ENCODE results near the gene SHISA5. TPM values are rescaled to one million over a fixed set of nuclear protein-coding genes. Genes with fewer than 3 reads are reported as not detected.
"Not testable (repeated sequence)": the region's sequence is repeated elsewhere in the genome, so short reads cannot be mapped to it uniquely, and the experiment has no call there.

SHISA5 gene, protein sequence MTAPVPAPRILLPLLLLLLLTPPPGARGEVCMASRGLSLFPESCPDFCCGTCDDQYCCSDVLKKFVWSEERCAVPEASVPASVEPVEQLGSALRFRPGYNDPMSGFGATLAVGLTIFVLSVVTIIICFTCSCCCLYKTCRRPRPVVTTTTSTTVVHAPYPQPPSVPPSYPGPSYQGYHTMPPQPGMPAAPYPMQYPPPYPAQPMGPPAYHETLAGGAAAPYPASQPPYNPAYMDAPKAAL
- total RNA-seq: 100 to 1,000 TPM; 266 to 271 TPM

DNA sequence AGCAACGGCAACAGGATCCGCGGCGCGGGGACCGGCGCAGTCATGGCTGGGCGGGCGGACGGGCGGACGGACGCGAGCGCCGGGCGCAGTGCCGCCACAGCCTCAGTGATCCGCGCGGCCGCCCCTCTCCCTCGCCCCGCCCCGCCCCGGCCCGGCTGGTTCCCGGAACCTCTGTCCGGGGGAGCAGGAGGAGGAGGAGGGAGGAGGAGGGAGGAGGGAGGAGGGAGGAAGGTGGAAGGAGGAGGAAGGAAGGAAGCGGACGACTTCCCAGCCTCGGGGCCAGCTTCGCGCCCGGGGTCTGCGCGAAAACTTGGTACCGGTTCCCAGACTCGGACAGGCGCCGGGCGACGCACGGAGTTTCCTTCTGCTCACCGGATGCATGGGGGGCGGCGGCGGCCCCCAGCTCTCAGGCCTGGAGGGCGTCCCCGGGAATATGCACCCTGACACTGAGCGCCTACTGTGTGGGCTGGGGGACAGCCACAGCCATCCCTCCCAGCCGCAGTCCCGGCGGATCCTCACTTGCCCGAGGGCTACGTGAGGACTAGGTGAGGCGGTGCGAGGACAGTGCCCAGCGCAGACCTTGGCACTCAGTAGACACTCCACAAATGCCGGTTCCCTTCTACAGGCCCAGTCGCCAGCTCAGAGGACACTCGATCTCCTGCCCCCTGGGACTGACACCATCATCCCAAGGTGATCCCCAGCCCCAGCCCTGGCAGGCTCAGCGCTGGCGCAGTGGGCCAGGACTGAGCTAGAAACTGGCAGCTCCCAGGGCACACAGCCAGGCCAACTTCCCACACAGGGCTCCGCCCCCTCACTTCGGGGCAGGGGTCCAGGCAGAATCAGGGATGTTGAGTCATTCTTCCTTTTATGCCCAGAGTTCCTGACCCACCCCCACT lies at the start of gene SHISA5:
Gene SHISA5 (minus strand): TSS at position 124 of the 896 bp plus-strand sequence. CDS start 80 bp downstream, at position 44.
- Mint-ChIP-seq H3K4me3 (peak within 1 kb of the TSS; percentile 83), H3K9me3 (no peaks in the 10 kb centered on the region), H3K4me1 (peaks cover 73% of the 10 kb centered on the region), H3K36me3 (ENCODE audit: low read depth) (peaks cover 17% of the 10 kb centered on the region), H3K27me3 (no peaks in the 10 kb centered on the region), H3K27ac (peak within 1 kb of the TSS; percentile 90)
- peak; percentile 59 for DNase-seq
- POLR2A ChIA-PET: no interaction called here
- CTCF ChIA-PET: interaction anchor here (1.0 to 1.7 kb wide), 3 partner anchors 11 to 68 kb away, joined by 3 to 8 read pairs (median 3); no protein-coding TSS in a partner anchor

DNA sequence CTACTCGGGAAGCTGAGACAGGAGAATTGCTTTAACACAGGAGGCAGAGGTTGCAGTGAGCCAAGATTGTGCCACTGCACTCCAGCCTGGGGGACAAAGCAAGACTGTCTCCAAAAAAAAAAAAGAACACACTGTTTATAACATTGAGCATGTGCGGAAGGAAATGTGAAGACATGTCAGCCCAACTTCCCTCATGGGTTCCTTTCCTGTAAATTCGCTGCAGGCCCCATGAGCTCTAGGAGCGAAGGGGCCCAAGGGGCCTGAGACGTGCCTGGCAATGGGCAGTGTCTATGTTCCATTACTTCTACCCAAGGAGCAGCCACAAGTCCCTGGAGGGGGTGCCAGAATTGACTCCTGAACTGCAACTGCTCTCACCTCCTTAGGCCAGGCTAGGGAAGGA lies 49.4 kb upstream of the SHISA5 start:
- POLR2A ChIA-PET: no interaction called here
- CTCF ChIA-PET: interaction anchor here (0.6 to 5.4 kb wide), 10 partner anchors 9 to 407 kb away, joined by 3 to 28 read pairs (median 4); no protein-coding TSS in a partner anchor

DNA sequence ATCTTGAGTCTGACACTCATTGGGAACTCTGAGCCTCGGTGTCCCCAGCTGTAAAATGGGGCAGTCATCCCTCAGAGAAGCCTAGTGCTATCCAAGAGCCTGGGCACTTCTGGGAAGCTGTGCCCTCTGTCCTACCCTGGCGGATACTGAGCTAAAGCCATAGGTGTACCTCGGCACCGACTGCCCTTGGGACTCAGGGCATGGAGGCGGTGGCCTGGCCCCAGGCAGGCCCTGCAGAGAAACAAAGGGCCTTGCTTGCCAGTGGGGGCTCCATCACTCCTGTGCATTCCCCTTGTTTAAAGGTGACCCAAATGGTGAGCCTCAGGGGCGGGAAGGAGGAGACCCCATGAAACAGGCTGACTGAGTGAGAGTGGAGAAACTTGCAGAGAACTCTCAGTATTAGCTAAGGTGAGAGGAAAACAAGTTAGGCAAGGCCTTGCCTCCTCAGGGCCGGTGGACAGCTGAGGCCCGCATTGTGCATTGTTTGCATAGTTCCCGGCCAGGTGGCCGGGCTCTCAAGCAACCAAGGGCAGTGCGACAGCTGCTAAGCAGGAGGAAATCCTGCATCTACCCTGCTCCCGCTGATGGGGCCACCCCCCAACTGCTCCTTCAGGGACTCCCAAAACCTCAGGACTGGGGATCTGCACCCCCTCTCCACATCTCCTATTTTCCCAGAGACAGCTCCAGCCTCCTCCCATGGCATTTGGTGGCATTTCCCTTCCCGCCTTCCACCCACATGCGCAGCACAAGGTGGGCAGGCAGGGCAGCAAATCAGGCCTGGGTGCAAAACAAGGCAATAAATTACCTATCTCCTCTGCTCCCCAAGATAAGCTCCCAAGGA lies 48.4 kb upstream of the SHISA5 start:
- Mint-ChIP-seq H3K9me3 (no peaks in the 10 kb centered on the region), H3K36me3 (ENCODE audit: low read depth) (peaks cover 13% of the 10 kb centered on the region), H3K27ac (peak overlapping the region; percentile 2), H3K4me1 (peaks cover 54% of the 10 kb centered on the region), H3K27me3 (no peaks in the 10 kb centered on the region), H3K4me3 (no peak overlapping the region)
- ChIA-PET CTCF (interaction anchor here (0.6 to 5.4 kb wide), 6 partner anchors 9 to 954 kb away, joined by 3 to 28 read pairs (median 3); no protein-coding TSS in a partner anchor), POLR2A (no interaction called here)
- no peak for DNase-seq

More for the DNA sequence above, 49.4 kb upstream of the SHISA5 start:
- DNase-seq: no peak
- Mint-ChIP-seq H3K9me3 (no peaks in the 10 kb centered on the region), H3K36me3 (ENCODE audit: low read depth) (peaks cover 7% of the 10 kb centered on the region), H3K27ac (peak overlapping the region; percentile 2), H3K4me3 (no peak overlapping the region), H3K27me3 (no peaks in the 10 kb centered on the region), H3K4me1 (peaks cover 55% of the 10 kb centered on the region)

DNA sequence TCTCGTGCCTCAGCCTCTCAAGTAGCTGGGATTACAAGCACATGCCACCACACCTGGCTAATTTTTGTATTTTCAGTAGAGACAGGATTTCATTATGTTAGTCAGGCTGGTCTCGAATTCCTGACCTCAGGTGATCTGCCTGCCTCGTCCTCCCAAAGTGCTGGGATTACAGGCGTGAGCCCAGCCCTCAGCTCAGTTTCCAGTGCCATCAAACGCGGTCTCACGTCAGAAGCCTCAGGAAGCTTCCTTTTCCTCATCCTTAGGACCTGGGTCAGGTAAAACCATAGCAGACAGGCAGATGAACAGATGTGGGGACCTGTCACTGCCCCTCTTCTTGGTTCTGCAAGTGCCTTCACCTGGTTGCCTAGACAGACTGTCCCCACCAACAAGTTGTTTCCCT lies 47.7 kb upstream of the SHISA5 start:
- H3K4me3 Mint-ChIP-seq, H3K9me3 Mint-ChIP-seq, H3K27me3 Mint-ChIP-seq, H3K27ac Mint-ChIP-seq, DNase-seq, POLR2A ChIA-PET: not testable (repeated sequence)
- peaks cover 56% of the 10 kb centered on the region for H3K4me1 Mint-ChIP-seq
- H3K36me3 Mint-ChIP-seq (ENCODE audit: low read depth): peaks cover 16% of the 10 kb centered on the region
- CTCF ChIA-PET: interaction anchor here (0.6 to 5.4 kb wide), 3 partner anchors 41 to 115 kb away, joined by 3 to 28 read pairs (median 3); no protein-coding TSS in a partner anchor

DNA sequence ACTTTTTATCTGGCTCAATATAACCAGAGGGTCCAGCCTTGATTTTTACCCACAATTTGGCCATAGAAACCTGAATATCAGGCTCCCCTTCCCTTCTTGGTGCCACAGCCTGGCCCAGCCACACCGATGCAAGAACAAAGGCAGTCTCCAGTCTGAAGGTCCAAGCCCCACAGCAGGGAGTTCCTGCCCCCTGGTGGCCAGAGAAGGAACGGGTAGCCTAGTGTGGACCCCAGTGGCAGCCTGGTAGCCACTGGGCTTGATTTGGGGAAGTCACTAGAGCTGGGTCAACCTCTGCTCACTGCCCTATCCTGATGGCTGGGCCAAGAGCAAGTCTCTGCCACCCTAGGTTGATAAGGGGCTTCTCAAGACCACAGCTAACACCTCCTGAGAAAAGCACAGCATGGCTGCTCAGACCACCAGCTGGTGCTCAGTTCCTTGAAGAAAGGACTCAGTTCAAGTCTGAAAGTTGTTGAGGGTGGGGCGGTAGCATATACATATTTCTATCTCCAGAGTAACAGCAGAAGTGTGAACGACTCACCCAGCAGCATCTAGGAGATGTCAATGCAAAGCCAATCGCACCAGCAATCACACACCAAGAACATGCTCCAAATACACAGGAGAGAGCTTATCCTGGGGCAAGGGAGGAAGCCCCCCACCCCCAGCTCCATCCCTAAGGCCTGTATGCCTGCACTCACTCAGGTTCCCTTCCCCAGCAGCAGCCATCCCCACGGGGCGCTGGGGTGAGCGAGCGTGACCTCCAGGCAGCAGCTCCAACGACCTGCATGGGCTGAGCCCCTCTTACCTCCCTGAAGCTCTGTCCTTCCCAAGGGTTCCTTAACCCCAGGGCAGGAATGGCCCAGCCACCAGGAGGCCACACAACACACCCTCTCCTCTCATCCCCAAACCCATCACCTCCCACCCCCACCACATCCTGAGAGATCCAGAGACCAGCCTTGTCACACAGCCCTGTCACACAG lies 45.0 kb upstream of the SHISA5 start:
- ChIA-PET CTCF (interaction anchor here (0.6 to 3.4 kb wide), 21 partner anchors 8 to 355 kb away, joined by 3 to 19 read pairs (median 3); partner anchors contain the start of genes PFKFB4 and SLC26A6), POLR2A (interaction anchor here (0.5 to 0.6 kb wide), 2 partner anchors 8 to 107 kb away, joined by 3 to 5 read pairs; no protein-coding TSS in a partner anchor)
- Mint-ChIP-seq H3K9me3 (no peaks in the 10 kb centered on the region), H3K36me3 (ENCODE audit: low read depth) (peaks cover 20% of the 10 kb centered on the region), H3K27ac (peak overlapping the region; percentile 62), H3K4me1 (peaks cover 45% of the 10 kb centered on the region), H3K27me3 (no peaks in the 10 kb centered on the region), H3K4me3 (no peak overlapping the region)
- peak; percentile 89 for DNase-seq

DNA sequence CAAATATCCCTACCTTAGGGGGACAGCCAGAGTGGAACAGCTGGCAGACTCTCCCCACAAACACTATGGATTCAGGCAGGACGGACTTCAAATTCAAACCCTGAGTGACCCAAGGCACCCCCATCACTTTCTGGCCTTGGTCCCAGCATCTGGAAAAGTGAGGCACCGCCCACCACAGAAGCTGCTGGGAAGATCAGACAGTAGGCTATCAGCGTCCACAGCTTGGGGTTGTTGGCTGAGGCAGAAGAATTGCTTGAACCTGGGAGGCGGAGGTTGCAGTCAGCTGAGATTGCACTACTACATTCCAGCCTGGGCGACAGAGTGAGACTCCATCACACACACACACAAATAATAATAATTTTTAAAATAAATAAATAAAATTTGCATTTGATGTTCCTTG lies 44.2 kb upstream of the SHISA5 start:
- DNase-seq: no peak
- CTCF ChIA-PET: interaction anchor here (0.6 to 3.4 kb wide), 8 partner anchors 14 to 354 kb away, joined by 3 to 19 read pairs (median 4); no protein-coding TSS in a partner anchor
- H3K9me3 Mint-ChIP-seq: no peaks in the 10 kb centered on the region
- no peaks in the 10 kb centered on the region for H3K27me3 Mint-ChIP-seq
- POLR2A ChIA-PET: no interaction called here
- H3K4me1 Mint-ChIP-seq: peaks cover 41% of the 10 kb centered on the region
- H3K36me3 Mint-ChIP-seq (ENCODE audit: low read depth): peaks cover 22% of the 10 kb centered on the region
- peak overlapping the region; percentile 25 for H3K27ac Mint-ChIP-seq
- H3K4me3 Mint-ChIP-seq: no peak overlapping the region

DNA sequence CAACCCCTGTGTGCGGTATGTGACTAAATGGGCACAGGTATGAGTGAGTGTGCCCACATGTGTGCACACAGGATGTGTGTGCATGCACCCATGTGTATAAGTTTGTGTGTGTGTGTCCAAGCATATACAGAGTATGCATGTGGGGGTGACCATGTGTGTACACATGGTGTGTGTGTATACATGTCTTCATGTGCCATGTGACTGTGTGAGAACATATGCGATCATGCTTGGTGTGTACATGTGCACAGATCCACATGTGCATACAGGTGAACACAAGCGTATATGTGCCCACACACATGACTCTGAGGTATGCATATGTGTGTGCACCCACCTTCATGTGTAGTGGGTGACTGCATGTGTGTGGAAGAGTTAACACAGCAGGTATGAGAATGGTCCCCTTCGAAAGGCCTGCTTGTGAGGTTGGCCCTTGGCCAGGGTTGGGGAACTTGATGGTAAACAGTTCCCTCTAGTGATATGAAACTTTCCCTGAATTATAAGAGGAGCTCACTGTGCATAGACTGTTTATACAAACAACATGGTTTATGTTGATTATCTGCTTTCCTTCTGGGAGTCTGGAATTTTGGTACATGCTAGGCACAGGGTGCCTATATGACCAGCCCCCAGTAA lies 42.3 kb upstream of the SHISA5 start:
- H3K9me3 Mint-ChIP-seq: no peaks in the 10 kb centered on the region
- POLR2A ChIA-PET: no interaction called here
- peaks cover 47% of the 10 kb centered on the region for H3K4me1 Mint-ChIP-seq
- peak overlapping the region; percentile 58 for H3K27ac Mint-ChIP-seq
- H3K27me3 Mint-ChIP-seq: no peaks in the 10 kb centered on the region
- no peak for DNase-seq
- H3K4me3 Mint-ChIP-seq: no peak overlapping the region
- H3K36me3 Mint-ChIP-seq (ENCODE audit: low read depth): peaks cover 26% of the 10 kb centered on the region
- CTCF ChIA-PET: interaction anchor here (1.1 to 1.5 kb wide), 2 partner anchors 12 to 73 kb away, joined by 3 to 4 read pairs; no protein-coding TSS in a partner anchor

DNA sequence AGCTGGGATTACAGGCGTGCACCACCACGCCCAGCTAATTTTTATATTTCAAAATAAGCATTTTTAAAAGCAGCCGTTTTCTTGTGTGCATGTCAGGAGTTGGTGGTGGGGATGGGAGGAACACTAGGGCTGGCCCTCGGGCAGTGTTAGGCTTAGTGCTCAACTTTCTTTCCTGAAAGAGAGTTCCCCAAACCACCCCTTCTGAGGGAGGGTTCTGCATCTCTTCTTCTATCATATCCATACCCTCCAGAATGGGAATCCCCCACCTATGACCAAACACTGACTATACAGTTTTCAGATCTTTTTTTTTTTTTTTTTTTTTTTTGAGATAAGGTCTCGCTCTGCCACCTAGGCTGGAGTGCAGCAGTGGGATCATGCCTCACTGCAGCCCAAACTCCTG lies 40.2 kb upstream of the SHISA5 start:
- H3K36me3 Mint-ChIP-seq (ENCODE audit: low read depth): peaks cover 26% of the 10 kb centered on the region
- ChIA-PET CTCF (interaction anchor here (1.5 to 1.6 kb wide), 4 partner anchors 10 to 144 kb away, joined by 4 to 7 read pairs (median 6); partner anchors contain the start of gene SLC26A6), POLR2A (no interaction called here)
- DNase-seq: no peak
- H3K4me1 Mint-ChIP-seq: peaks cover 37% of the 10 kb centered on the region
- no peak overlapping the region for H3K4me3 Mint-ChIP-seq
- no peaks in the 10 kb centered on the region for H3K9me3 Mint-ChIP-seq
- H3K27ac Mint-ChIP-seq: peak overlapping the region; percentile 9
- no peaks in the 10 kb centered on the region for H3K27me3 Mint-ChIP-seq

DNA sequence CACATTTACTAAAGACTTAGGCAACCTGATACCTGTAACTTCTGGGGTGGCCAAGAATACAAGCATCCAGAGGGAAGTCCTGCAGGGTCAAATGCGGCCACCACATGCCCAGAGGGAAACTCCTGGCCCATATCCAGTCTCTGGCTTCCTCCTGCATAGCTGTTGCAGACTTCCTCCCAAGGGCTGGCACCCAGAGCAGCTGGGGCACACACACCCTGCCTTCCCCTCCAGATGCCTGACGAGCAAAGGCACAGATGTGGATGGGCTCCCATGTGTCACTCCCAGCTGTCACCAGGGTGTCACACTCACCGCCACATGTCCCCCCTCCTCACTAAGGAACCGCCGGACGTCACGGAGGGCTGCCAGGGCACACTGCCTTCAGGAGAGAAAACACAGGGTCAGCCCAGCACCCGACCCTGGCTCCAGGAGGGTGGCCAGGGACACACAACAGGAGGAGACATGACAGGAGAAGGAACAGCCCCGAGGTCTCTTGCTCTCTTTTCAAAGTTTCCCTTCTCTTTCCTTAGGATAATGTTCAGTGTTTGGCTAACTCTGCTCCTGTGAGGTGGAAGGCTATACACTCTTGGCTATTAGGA lies 39.4 kb upstream of the SHISA5 start:
- no peak overlapping the region for H3K4me3 Mint-ChIP-seq
- CTCF ChIA-PET: interaction anchor here (1.3 kb wide), 1 partner anchor 10 kb away, joined by 3 read pairs; no protein-coding TSS in a partner anchor
- no peak for DNase-seq
- peaks cover 30% of the 10 kb centered on the region for H3K4me1 Mint-ChIP-seq
- H3K27me3 Mint-ChIP-seq: no peaks in the 10 kb centered on the region
- peaks cover 22% of the 10 kb centered on the region for H3K36me3 Mint-ChIP-seq (ENCODE audit: low read depth)
- POLR2A ChIA-PET: no interaction called here
- peak overlapping the region; percentile 7 for H3K27ac Mint-ChIP-seq
- no peaks in the 10 kb centered on the region for H3K9me3 Mint-ChIP-seq

DNA sequence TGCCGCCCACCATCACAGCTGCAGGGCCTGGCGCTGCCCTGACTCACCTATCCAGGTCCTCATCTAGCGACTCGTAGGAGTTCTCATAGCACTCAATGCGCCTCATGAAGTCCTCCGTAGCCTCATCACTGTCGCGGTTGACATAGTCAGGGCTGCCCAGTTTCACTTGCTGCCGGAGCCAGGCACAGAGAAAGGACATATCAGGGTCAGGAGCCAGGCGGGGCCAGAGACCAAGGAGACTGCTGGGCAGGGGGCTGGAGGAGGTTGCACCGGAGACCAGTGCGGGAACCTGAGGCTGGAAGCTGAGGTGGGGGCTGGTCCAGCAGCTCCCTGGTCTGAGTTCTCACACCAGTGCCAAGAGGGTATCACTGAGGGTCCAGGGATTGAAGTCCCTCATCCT lies 34.5 kb upstream of the SHISA5 start:
- Mint-ChIP-seq H3K27me3 (no peaks in the 10 kb centered on the region), H3K27ac (no peak overlapping the region), H3K4me3 (no peak overlapping the region), H3K4me1 (peaks cover 24% of the 10 kb centered on the region), H3K36me3 (ENCODE audit: low read depth) (peaks cover 46% of the 10 kb centered on the region), H3K9me3 (no peaks in the 10 kb centered on the region)
- no peak for DNase-seq
- POLR2A ChIA-PET: no interaction called here
- CTCF ChIA-PET: no interaction called here

DNA sequence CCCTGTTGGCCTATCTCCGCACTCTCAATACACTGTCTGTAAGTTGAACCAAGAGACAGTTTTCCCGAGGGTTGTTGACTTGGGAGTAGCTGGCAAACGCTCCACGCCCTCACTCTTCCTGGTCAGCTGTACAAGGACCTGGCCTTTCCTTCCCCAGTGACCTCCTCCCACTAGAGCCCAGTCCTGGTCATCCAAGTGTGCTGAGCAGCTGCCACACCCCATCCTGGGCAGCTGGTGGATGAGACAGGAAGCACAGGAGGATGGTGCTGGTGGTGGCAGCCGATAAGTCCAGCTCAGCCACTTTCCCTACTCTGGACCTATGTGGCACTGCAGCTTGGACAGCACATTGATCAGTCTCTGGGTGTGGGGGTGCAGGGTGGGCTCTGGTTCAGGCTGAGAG lies 32.8 kb upstream of the SHISA5 start:
- peaks cover 19% of the 10 kb centered on the region for H3K4me1 Mint-ChIP-seq
- no peak for DNase-seq
- POLR2A ChIA-PET: no interaction called here
- H3K4me3 Mint-ChIP-seq: no peak overlapping the region
- no peak overlapping the region for H3K27ac Mint-ChIP-seq
- CTCF ChIA-PET: interaction anchor here (0.7 to 1.4 kb wide), 4 partner anchors 8 to 136 kb away, joined by 3 to 4 read pairs (median 4); no protein-coding TSS in a partner anchor
- H3K27me3 Mint-ChIP-seq: no peaks in the 10 kb centered on the region
- peaks cover 47% of the 10 kb centered on the region for H3K36me3 Mint-ChIP-seq (ENCODE audit: low read depth)
- no peaks in the 10 kb centered on the region for H3K9me3 Mint-ChIP-seq

Measured in activated CD4-positive, alpha-beta T cell treated with anti-CD3 and anti-CD28 coated beads, Interleukin-2, amount 10 ng/mL, durations not matched to agents 7 days and 5 days (primary cell).